Mesothelial cell of epicardium (in vitro differentiated cells): ENCODE data around the gene ELMO2. TPM values are rescaled to one million over a fixed set of nuclear protein-coding genes. Genes with fewer than 3 reads are reported as not detected.

ENCODE experiments used
- DNase-seq, 2 experiments: peaks; one replicate each; pipeline ENCODE4 v3.0.0; 2021; ENCODE audit warnings: low spot score in 2 of 2; ENCODE audit not compliant: unreplicated experiment in 2 of 2
- H3K27ac Mint-ChIP-seq: 2 replicates; pipeline ENCODE4 v1.8.0; 2021; ENCODE audit warnings: mixed read lengths
- H3K27me3 Mint-ChIP-seq: 2 replicates; pipeline ENCODE4 v1.8.0; 2021; ENCODE audit warnings: low read depth, mixed read lengths
- H3K36me3 Mint-ChIP-seq: 2 replicates; pipeline ENCODE4 v1.8.0; 2021; ENCODE audit warnings: mixed read lengths
- H3K4me1 Mint-ChIP-seq: 2 replicates; pipeline ENCODE4 v1.8.0; 2021; ENCODE audit warnings: mixed read lengths
- H3K4me3 Mint-ChIP-seq: 2 replicates; pipeline ENCODE4 v1.8.0; 2021; ENCODE audit warnings: mild to moderate bottlenecking, moderate library complexity, mixed read lengths
- H3K9me3 Mint-ChIP-seq: 2 replicates; pipeline ENCODE4 v1.8.0; 2021; ENCODE audit warnings: mixed read lengths
- total RNA-seq: library from RNA; stranded (reverse); gene quantifications from 3 replicates; pipeline ENCODE4 v1.2.1, GENCODE V29; 2021
- TF ChIP-seq, protein P1 (sequence below): fragments of 200-600 bp; sonication (generic); IDR thresholded peaks from one replicate; pipeline ENCODE4 v1.5.0; 2021; ENCODE audit warnings: antibody characterized with exemption; ENCODE audit not compliant: unreplicated experiment

ELMO2 gene
- total RNA-seq, 1 donor from 2014 or later = 53.2 TPM

- Mint-ChIP-seq H3K4me3 (no peak overlapping the region), H3K9me3 (peaks cover 4% of the 10 kb centered on the region), H3K27ac (no peak overlapping the region), H3K4me1 (peaks cover 4% of the 10 kb centered on the region), H3K27me3 (peaks cover 24% of the 10 kb centered on the region), H3K36me3 (no peaks in the 10 kb centered on the region)
- TF ChIP-seq, protein P1, sequence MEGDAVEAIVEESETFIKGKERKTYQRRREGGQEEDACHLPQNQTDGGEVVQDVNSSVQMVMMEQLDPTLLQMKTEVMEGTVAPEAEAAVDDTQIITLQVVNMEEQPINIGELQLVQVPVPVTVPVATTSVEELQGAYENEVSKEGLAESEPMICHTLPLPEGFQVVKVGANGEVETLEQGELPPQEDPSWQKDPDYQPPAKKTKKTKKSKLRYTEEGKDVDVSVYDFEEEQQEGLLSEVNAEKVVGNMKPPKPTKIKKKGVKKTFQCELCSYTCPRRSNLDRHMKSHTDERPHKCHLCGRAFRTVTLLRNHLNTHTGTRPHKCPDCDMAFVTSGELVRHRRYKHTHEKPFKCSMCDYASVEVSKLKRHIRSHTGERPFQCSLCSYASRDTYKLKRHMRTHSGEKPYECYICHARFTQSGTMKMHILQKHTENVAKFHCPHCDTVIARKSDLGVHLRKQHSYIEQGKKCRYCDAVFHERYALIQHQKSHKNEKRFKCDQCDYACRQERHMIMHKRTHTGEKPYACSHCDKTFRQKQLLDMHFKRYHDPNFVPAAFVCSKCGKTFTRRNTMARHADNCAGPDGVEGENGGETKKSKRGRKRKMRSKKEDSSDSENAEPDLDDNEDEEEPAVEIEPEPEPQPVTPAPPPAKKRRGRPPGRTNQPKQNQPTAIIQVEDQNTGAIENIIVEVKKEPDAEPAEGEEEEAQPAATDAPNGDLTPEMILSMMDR = no peak
- no peak for DNase-seq
Measured at GRCh38 chr20:46415773-46416172, 9.4 kb upstream of the ELMO2 start.

DNA sequence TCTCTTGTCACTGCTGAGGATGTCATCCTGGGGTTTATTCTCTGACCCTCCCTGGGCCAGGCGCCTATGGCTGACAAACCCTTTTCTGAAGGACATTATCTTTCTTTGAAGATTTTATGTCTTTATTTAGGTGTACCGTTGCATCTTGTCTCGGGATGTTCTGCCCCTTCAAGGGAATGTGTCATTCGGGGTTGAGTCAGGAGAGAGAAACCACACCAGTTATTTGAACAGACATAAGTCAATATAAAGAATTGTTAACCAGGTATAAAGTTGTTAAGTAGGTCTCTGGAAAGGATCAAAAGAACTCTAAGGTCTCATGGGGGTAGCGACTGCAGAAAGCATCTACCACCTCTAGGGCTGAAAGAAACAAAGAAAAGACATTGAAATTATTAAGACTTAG, 8.2 kb upstream of the ELMO2 start:
- no peak overlapping the region for H3K4me3 Mint-ChIP-seq
- H3K27ac Mint-ChIP-seq = no peak overlapping the region
- TF ChIP-seq, protein P1 = no peak
- H3K9me3 Mint-ChIP-seq = peaks cover 4% of the 10 kb centered on the region
- H3K4me1 Mint-ChIP-seq = peaks cover 6% of the 10 kb centered on the region
- H3K36me3 Mint-ChIP-seq = no peaks in the 10 kb centered on the region
- H3K27me3 Mint-ChIP-seq = peaks cover 22% of the 10 kb centered on the region
- no peak for DNase-seq

- no peak for DNase-seq
- H3K27ac Mint-ChIP-seq = no peak overlapping the region
- peaks cover 21% of the 10 kb centered on the region for H3K4me1 Mint-ChIP-seq
- no peaks in the 10 kb centered on the region for H3K36me3 Mint-ChIP-seq
- H3K9me3 Mint-ChIP-seq = no peaks in the 10 kb centered on the region
- TF ChIP-seq, protein P1 = no peak
- H3K27me3 Mint-ChIP-seq = peaks cover 9% of the 10 kb centered on the region
- H3K4me3 Mint-ChIP-seq = no peak overlapping the region
Measured at GRCh38 chr20:46411637-46412036, 5.2 kb upstream of the ELMO2 start.

DNA sequence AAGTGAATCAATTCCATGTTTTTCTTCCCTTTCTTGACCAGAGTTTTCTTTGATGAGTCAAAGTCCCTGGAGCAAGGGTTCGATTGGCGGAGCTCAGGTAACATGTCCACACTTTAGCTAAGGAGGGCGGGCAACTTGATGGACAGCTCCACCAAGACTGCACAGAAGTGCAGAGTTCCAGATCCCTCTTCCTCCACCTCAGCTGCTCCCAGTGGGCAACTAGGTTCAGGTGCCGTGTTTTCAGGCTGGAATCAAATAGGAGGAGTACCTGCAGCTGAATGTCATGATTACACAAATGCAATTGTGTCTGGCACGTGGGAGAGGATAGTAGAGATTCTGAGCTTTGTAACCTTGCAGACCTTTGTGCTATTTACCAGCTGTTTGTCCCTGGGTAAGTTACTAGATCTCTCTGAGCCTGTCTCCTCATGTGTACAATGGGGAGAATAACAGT, 1.9 kb upstream of the ELMO2 start:
- Mint-ChIP-seq H3K27me3 (peaks cover 4% of the 10 kb centered on the region), H3K4me3 (peak overlapping the region; percentile 90), H3K36me3 (no peaks in the 10 kb centered on the region), H3K4me1 (peaks cover 33% of the 10 kb centered on the region), H3K27ac (no peak overlapping the region), H3K9me3 (no peaks in the 10 kb centered on the region)
- DNase-seq = no peak
- TF ChIP-seq, protein P1 = no peak

GRCh38 chr20:46407671-46407996, 1.2 kb upstream of the ELMO2 start:
- DNase-seq = no peak
- Mint-ChIP-seq H3K4me3 (peak overlapping the region; percentile 90), H3K4me1 (peaks cover 33% of the 10 kb centered on the region), H3K27me3 (no peaks in the 10 kb centered on the region), H3K27ac (no peak overlapping the region), H3K36me3 (no peaks in the 10 kb centered on the region), H3K9me3 (no peaks in the 10 kb centered on the region)
- TF ChIP-seq, protein P1 = no peak
